Lower leg skin (tissue), 4 donors: Measurements from ENCODE around the gene VAV2. TPM values are rescaled to one million over a fixed set of nuclear protein-coding genes. Genes with fewer than 3 reads are reported as not detected.

Experiments
- DNase-seq, 2 donors: peaks; one replicate each; pipeline ENCODE4 v3.0.0-alpha.2; 2019; ENCODE audit warnings: low spot score in 2 of 2
- H3K4me3 ChIP-seq: fragments of 200-600 bp; sonication (generic); 2 replicates; pipeline ENCODE4 v1.5.1; 2017; ENCODE audit warnings: mild to moderate bottlenecking, low read depth; ENCODE audit not compliant: poor library complexity, severe bottlenecking
- POLR2A ChIP-seq, 2 donors: fragments of 450-650 bp; IDR thresholded peaks; one replicate each; pipeline ENCODE4 v1.6.1; 2016 to 2017; ENCODE audit warnings: antibody characterized with exemption in 2 of 2, mild to moderate bottlenecking in 1 of 2, moderate library complexity in 1 of 2
- WGBS, 2 donors: methylation state at CpG; one replicate each; pipeline ENCODE4 v1.1.5; 2018; 5-methylcytosine and 5-hydroxymethylcytosine counted together
- intact Hi-C: fragments of 100-400 bp; cut with DNase I; formaldehyde crosslinking; loops from one replicate; pipeline ENCODE4 v1.15.0; 2023; ENCODE audit warnings: low total_unique reads
- total RNA-seq, 4 donors: library from RNA; depleted of rRNA; stranded (reverse); fragments of >200 nt; gene quantifications; one replicate each; pipeline ENCODE4 v1.1.0, GENCODE V29; 2016
- TF ChIP-seq, protein P1 (sequence below), 3 donors: fragments of 450-650 bp; IDR thresholded peaks; one replicate each; pipeline ENCODE4 v1.5.1; 2016; ENCODE audit warnings: antibody characterized with exemption in 3 of 3, mild to moderate bottlenecking in 3 of 3, moderate library complexity in 2 of 3

VAV2 gene
- total RNA-seq, 4 donors from 2014 or later, result 6.8 to 9.1 (median 7.5) TPM

GRCh38 chr9:133729617-133730281 lies 262.4 kb downstream of the VAV2 start:
- WGBS, 2 donors, result 83 to 88% methylated on average over 19 of the region's 19 CpGs
- DNase-seq, result peak in 1 of 2 donors; percentile 74
- TF ChIP-seq, protein P1, sequence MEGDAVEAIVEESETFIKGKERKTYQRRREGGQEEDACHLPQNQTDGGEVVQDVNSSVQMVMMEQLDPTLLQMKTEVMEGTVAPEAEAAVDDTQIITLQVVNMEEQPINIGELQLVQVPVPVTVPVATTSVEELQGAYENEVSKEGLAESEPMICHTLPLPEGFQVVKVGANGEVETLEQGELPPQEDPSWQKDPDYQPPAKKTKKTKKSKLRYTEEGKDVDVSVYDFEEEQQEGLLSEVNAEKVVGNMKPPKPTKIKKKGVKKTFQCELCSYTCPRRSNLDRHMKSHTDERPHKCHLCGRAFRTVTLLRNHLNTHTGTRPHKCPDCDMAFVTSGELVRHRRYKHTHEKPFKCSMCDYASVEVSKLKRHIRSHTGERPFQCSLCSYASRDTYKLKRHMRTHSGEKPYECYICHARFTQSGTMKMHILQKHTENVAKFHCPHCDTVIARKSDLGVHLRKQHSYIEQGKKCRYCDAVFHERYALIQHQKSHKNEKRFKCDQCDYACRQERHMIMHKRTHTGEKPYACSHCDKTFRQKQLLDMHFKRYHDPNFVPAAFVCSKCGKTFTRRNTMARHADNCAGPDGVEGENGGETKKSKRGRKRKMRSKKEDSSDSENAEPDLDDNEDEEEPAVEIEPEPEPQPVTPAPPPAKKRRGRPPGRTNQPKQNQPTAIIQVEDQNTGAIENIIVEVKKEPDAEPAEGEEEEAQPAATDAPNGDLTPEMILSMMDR (IDR thresholded peaks at IDR 0.05), result no peak
- TF ChIP-seq POLR2A (IDR thresholded peaks at IDR 0.05), result no peak
- H3K4me3 ChIP-seq, result no peak overlapping the region
- intact Hi-C loops, result loop anchor here (10.0 kb wide), 1 partner anchor 195 kb away; the partner anchor contains the start of gene ADAMTSL2

GRCh38 chr9:133728856-133729616 lies 263.1 kb downstream of the VAV2 start:
- TF ChIP-seq, protein P1 (IDR thresholded peaks at IDR 0.05), result no peak
- TF ChIP-seq POLR2A (IDR thresholded peaks at IDR 0.05), result no peak
- DNase-seq, result peak in 1 of 2 donors; percentile 64
- intact Hi-C loops, result loop anchor here (10.0 kb wide), 1 partner anchor 194 kb away; the partner anchor contains the start of gene ADAMTSL2

DNA sequence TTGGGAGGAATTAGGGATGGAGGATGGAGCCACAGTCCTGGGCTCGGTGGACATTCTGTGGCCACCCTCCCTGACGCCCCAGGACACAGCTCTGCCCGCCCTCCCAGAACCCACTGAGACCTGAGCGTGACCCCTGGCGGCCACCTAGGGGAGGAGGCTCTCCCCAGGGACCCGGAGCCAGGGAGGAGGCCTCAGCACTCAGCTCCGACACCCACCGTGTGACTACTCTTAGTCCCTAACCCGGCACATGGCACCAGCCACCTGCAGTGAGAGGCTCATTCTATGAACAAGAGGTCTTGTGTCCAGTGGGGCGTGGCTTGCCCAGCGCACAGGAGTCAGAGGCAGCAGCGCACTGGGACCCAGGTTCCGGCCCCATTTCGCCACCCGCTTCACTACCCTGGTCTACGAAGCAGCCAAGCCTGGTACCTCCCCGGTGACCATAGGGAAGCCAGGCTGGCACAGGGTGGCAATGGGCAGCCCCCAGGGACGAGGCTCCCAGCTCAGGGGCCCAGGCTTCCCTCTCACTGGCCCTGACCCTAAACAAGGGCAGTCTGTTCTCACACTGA lies 264.2 kb downstream of the VAV2 start:
- WGBS, 2 donors, result 88 to 96% methylated on average over 16 of the region's 18 CpGs
- H3K4me3 ChIP-seq, result no peak overlapping the region
- TF ChIP-seq, protein P1 (IDR thresholded peaks at IDR 0.05), result no peak
- TF ChIP-seq POLR2A (IDR thresholded peaks at IDR 0.05), result no peak
- intact Hi-C loops, result loop anchor here (10.0 kb wide), 1 partner anchor 193 kb away; the partner anchor contains the start of gene ADAMTSL2
- peak in 1 of 2 donors; percentile 76 for DNase-seq

More at GRCh38 chr9:133728856-133729616, 263.1 kb downstream of the VAV2 start:
- 70% methylated on average over 9 to 10 of the region's 10 CpGs for WGBS, 2 donors
- no peak overlapping the region for H3K4me3 ChIP-seq

GRCh38 chr9:133727277-133727875 lies 264.7 kb downstream of the VAV2 start:
- TF ChIP-seq, protein P1 (IDR thresholded peaks at IDR 0.05), result no peak
- TF ChIP-seq POLR2A (IDR thresholded peaks at IDR 0.05), result no peak
- intact Hi-C loops, result loop anchor here (10.0 kb wide), 1 partner anchor 193 kb away; the partner anchor contains the start of gene ADAMTSL2
- DNase-seq, result peak in 1 of 2 donors; percentile 80
- no peak overlapping the region for H3K4me3 ChIP-seq
- WGBS, 2 donors, result 62 to 70% methylated on average over 9 to 10 of the region's 10 CpGs
